ENCODE measurements around the gene PJVK.

GRCh38 chr2:178450774-178451525 is at the start of gene PJVK, which contains the start of gene PRKRA:
- TF ChIP-seq CTCF (IDR thresholded peaks at IDR 0.05), result peak in 1 of 6 experiments; percentile 20
- TF ChIP-seq POLR2A (IDR thresholded peaks at IDR 0.05), result peak; percentile 90 to 96

All from Peyer's patch (tissue), 4 donors.